ENCODE results near the gene CTRB1. TPM values are rescaled to one million over a fixed set of nuclear protein-coding genes. Genes with fewer than 3 reads are reported as not detected.
"Not testable (repeated sequence)": the region's sequence is repeated elsewhere in the genome, so short reads cannot be mapped to it uniquely, and the experiment has no call there.

Gene CTRB1
- total RNA-seq, 6 experiments from 2014 or later: not detected

DNA sequence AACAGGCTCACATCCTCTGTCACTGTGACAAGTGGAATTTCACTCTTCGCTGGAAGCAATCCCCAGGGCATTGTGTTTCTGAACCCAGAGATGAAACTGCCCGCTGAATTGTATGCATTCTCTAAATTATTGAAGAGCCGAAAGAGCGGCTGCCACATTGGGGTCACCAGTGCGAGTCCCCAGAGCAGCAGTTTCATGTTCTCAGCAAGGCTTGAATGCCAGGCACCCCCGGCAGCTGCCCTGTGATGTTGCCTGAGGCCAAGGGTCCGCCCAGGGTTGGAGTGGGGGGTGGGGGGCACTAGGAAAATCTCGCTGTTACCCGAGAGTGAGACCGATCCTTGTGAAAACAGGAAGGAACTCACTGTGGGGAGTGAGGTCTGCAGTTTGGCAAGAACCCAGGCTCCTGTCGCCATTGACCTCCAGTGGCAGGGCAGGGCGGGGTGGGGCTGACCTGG lies 53.3 kb downstream of the CTRB1 start:
- H3K4me1 Mint-ChIP-seq (ENCODE audit: low read depth): peaks cover 28% of the 10 kb centered on the region
- H3K36me3 Mint-ChIP-seq (ENCODE audit: low read depth): no peaks in the 10 kb centered on the region
- no peaks in the 10 kb centered on the region for H3K27me3 Mint-ChIP-seq (ENCODE audit: insufficient read depth)
- H3K27ac Mint-ChIP-seq: no peak overlapping the region
- DNase-seq: no peak
- TF ChIP-seq, protein P1, sequence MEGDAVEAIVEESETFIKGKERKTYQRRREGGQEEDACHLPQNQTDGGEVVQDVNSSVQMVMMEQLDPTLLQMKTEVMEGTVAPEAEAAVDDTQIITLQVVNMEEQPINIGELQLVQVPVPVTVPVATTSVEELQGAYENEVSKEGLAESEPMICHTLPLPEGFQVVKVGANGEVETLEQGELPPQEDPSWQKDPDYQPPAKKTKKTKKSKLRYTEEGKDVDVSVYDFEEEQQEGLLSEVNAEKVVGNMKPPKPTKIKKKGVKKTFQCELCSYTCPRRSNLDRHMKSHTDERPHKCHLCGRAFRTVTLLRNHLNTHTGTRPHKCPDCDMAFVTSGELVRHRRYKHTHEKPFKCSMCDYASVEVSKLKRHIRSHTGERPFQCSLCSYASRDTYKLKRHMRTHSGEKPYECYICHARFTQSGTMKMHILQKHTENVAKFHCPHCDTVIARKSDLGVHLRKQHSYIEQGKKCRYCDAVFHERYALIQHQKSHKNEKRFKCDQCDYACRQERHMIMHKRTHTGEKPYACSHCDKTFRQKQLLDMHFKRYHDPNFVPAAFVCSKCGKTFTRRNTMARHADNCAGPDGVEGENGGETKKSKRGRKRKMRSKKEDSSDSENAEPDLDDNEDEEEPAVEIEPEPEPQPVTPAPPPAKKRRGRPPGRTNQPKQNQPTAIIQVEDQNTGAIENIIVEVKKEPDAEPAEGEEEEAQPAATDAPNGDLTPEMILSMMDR (IDR thresholded peaks at IDR 0.05): no peak
- H3K9me3 Mint-ChIP-seq: no peaks in the 10 kb centered on the region
- no peak overlapping the region for H3K4me3 Mint-ChIP-seq

DNA sequence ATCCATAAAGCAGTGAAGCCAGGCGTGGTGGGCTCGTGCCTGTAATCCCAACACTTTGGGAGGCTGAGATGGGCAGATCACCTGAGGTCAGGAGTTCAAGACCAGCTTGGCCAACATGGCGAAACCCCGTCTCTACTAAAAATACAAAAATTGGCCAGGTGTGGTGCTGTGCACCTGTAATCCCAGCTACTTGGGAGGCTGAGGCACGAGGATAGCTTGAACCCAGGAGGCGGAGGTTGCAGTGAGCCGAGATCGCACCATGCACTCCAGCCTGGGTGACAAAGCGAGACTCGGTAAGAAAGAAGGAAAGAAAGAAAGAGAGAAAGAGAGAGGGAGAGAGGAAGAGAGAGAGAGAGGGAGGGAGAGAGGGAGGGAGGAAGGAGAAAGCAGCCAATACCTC lies 53.8 kb downstream of the CTRB1 start:
- H3K27me3 Mint-ChIP-seq (ENCODE audit: insufficient read depth); H3K4me3 Mint-ChIP-seq; H3K9me3 Mint-ChIP-seq; DNase-seq; H3K36me3 Mint-ChIP-seq (ENCODE audit: low read depth); H3K27ac Mint-ChIP-seq: not testable (repeated sequence)
- H3K4me1 Mint-ChIP-seq (ENCODE audit: low read depth): peaks cover 26% of the 10 kb centered on the region

DNA sequence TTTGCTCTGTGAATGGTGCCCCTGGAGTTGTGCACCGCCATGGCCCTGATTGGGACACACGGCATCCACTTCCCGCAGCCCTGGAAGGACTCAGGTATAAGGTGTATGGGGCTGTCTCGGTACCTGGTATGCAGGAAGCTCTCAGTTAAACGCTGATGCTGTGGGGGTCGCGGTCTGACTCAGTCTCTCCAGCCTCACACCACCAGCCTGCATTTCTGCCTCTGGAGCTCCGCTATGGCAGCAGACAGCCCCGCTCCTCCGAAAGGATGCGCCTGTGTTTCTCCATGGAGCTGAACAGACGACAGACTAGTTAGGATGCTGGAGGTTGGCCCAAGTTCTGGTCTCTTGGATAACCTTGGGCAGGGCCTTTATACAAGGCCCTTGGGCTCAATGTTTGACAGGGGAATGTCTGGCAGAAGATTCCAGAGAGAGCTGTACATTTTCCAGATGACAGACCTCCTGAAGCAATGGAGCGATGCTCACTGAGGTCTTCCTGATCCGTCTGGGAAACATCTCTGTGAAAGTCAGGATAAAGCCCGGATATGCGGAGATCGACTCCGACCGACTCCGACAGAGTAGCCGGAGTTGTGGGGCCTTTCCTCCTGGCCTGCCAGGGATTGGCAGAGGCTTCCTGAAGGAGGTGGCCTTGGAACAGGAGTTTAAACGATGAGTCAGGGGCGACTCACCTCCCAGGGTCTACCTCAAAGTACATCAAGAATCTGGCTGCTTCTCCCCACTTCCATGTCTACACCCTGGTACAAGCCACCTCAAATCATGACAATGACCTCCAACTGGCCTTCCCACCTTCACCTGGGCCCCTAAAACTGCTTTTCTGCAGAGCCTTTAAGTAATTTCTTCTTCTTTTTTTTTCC lies 54.5 kb downstream of the CTRB1 start:
- Mint-ChIP-seq H3K27ac (peak overlapping the region; percentile 24; the same call in 1 of the 2 replicates), H3K36me3 (ENCODE audit: low read depth) (no peaks in the 10 kb centered on the region), H3K27me3 (ENCODE audit: insufficient read depth) (no peaks in the 10 kb centered on the region), H3K4me1 (ENCODE audit: low read depth) (peaks cover 20% of the 10 kb centered on the region), H3K9me3 (no peaks in the 10 kb centered on the region), H3K4me3 (no peak overlapping the region)
- TF ChIP-seq, protein P1 (IDR thresholded peaks at IDR 0.05): no peak
- no peak for DNase-seq

Other genes starting within 250 kb of the CTRB1 start
- 10 to 100 TPM; 32.1 to 39.8 (median 37.3) TPM for gene WDR59, start 233.9 kb upstream of the CTRB1 start, total RNA-seq (2021; fragmentation: NEBNext Ultra II Directional; extraction: Animal tissue kit (Norgen Biotek cat#: 25700))
- gene ZNRF1, start 220.0 kb upstream of the CTRB1 start, total RNA-seq (2021; fragmentation: NEBNext Ultra II Directional; extraction: Animal tissue kit (Norgen Biotek cat#: 25700)): 10 to 100 TPM; 21.7 to 31.3 (median 28.0) TPM
- 1 to 10 TPM in 2 of 6 experiments, under 1 TPM in 4; 0.58 to 2.0 (median 0.77) TPM for gene LDHD, start 102.2 kb upstream of the CTRB1 start, total RNA-seq (2021; fragmentation: NEBNext Ultra II Directional; extraction: Animal tissue kit (Norgen Biotek cat#: 25700))
- 10 to 100 TPM; 10.1 to 13.0 (median 11.8) TPM for gene ZFP1, start 70.5 kb upstream of the CTRB1 start, total RNA-seq (2021; fragmentation: NEBNext Ultra II Directional; extraction: Animal tissue kit (Norgen Biotek cat#: 25700))
- not detected for gene CTRB2, start 11.8 kb upstream of the CTRB1 start, total RNA-seq (2021; fragmentation: NEBNext Ultra II Directional; extraction: Animal tissue kit (Norgen Biotek cat#: 25700))
- 100 to 1,000 TPM; 126 to 148 (median 130) TPM for gene BCAR1, start 32.6 kb downstream of the CTRB1 start, total RNA-seq (2021; fragmentation: NEBNext Ultra II Directional; extraction: Animal tissue kit (Norgen Biotek cat#: 25700))
- gene CFDP1, start 214.5 kb downstream of the CTRB1 start, total RNA-seq (2021; fragmentation: NEBNext Ultra II Directional; extraction: Animal tissue kit (Norgen Biotek cat#: 25700)): 10 to 100 TPM; 33.0 to 43.1 (median 37.6) TPM
- gene TMEM170A, start 245.7 kb downstream of the CTRB1 start, total RNA-seq (2021; fragmentation: NEBNext Ultra II Directional; extraction: Animal tissue kit (Norgen Biotek cat#: 25700)): 10 to 100 TPM in 4 of 6 experiments, 1 to 10 TPM in 2; 8.2 to 11.7 (median 10.6) TPM

All from HFFc6 (cell line).